K562 (cell line): ENCODE results near the gene KIF20A. TPM values are rescaled to one million over a fixed set of nuclear protein-coding genes. Genes with fewer than 3 reads are reported as not detected.

Source experiments
- polyA plus RNA-seq, 8 experiments: library from polyadenylated mRNA; depleted of rRNA in 4 of 8; stranded (reverse) in 5 of 8; unstranded in 3 of 8; fragments of >200 nt; fragmentation: Nextera tagmentation in 2 of 8; fragmentation: Illumina TruSeq in 1 of 8; extraction: Ambion mirVana in 2 of 8; extraction: Trizol in 1 of 8; gene quantifications; 2 replicates each; pipeline versions ENCODE4 v1.2.1 to v1.2.3, GENCODE V29; 2011 to 2014; ENCODE audit warnings: inconsistent platforms in 1 of 8, missing spikeins in 1 of 8
- total RNA-seq, 7 experiments: library from RNA; depleted of rRNA in 6 of 7; stranded (reverse); fragments of >200 nt in 6 of 7; fragmentation: Illumina TruSeq in 2 of 7; extraction: Trizol in 2 of 7; gene quantifications; 2 replicates each; pipeline versions ENCODE4 v1.2.1 to v1.2.3, GENCODE V29; 2011 to 2021; ENCODE audit warnings: low replicate concordance in 1 of 7

Gene KIF20A
- total and polyA plus RNA-seq, 9 of the 15 experiments (the other 6 are each of a cell fraction or from before 2014, with no cell fraction given) = 36.8 to 61.2 (median 55.5) TPM

Other genes starting within 250 kb of the KIF20A start
Only the 7 nearest of the 9 such genes appear.
- gene FAM13B, start 146.0 kb upstream of the KIF20A start, total RNA-seq (2014; rRNA removed) = 7.0 and 12.4 TPM in 2 replicates
- 18.0 and 23.0 TPM in 2 replicates for gene FAM13B, start 146.0 kb upstream of the KIF20A start, total RNA-seq (2014; rRNA removed; fragmentation: Illumina TruSeq; extraction: Trizol)
- 20.8 and 21.6 TPM in 2 replicates for gene FAM13B, start 146.0 kb upstream of the KIF20A start, total RNA-seq (2015; rRNA removed; fragmentation: Illumina TruSeq; extraction: Trizol)
- 14.9 and 15.1 TPM in 2 replicates for gene FAM13B, start 146.0 kb upstream of the KIF20A start, total RNA-seq (2021)
- 14.1 and 14.8 TPM in 2 replicates for gene FAM13B, start 146.0 kb upstream of the KIF20A start, polyA plus RNA-seq (2011; rRNA removed)
- 13.5 and 14.9 TPM in 2 replicates for gene FAM13B, start 146.0 kb upstream of the KIF20A start, polyA plus RNA-seq (2014; fragmentation: Illumina TruSeq; extraction: Trizol)
- 1 to 10 TPM; 2.3 to 6.1 TPM for gene FAM13B, start 146.0 kb upstream of the KIF20A start, polyA plus RNA-seq (2014; fragmentation: Nextera tagmentation; extraction: Ambion mirVana)
- 10.1 TPM in 2 replicates for gene FAM13B, start 146.0 kb upstream of the KIF20A start, polyA plus RNA-seq (2014; rRNA removed)
- not detected in 2 replicates for gene WNT8A, start 95.1 kb upstream of the KIF20A start, total RNA-seq (2014; rRNA removed)
- gene WNT8A, start 95.1 kb upstream of the KIF20A start, total RNA-seq (2014; rRNA removed; fragmentation: Illumina TruSeq; extraction: Trizol) = not detected in 2 replicates
- gene WNT8A, start 95.1 kb upstream of the KIF20A start, total RNA-seq (2015; rRNA removed; fragmentation: Illumina TruSeq; extraction: Trizol) = not detected in 2 replicates
- gene WNT8A, start 95.1 kb upstream of the KIF20A start, total RNA-seq (2021) = not detected in 2 replicates
- not detected in 2 replicates for gene WNT8A, start 95.1 kb upstream of the KIF20A start, polyA plus RNA-seq (2011; rRNA removed)
- not detected in 2 replicates for gene WNT8A, start 95.1 kb upstream of the KIF20A start, polyA plus RNA-seq (2014; fragmentation: Illumina TruSeq; extraction: Trizol)
- gene WNT8A, start 95.1 kb upstream of the KIF20A start, polyA plus RNA-seq (2014; fragmentation: Nextera tagmentation; extraction: Ambion mirVana) = not detected
- gene WNT8A, start 95.1 kb upstream of the KIF20A start, polyA plus RNA-seq (2014; rRNA removed) = not detected in 2 replicates
- gene NME5, start 39.7 kb upstream of the KIF20A start, total RNA-seq (2014; rRNA removed) = not detected in 2 replicates
- gene NME5, start 39.7 kb upstream of the KIF20A start, total RNA-seq (2014; rRNA removed; fragmentation: Illumina TruSeq; extraction: Trizol) = not detected in 2 replicates
- gene NME5, start 39.7 kb upstream of the KIF20A start, total RNA-seq (2015; rRNA removed; fragmentation: Illumina TruSeq; extraction: Trizol) = not detected in 2 replicates
- gene NME5, start 39.7 kb upstream of the KIF20A start, total RNA-seq (2021) = not detected in 2 replicates
- gene NME5, start 39.7 kb upstream of the KIF20A start, polyA plus RNA-seq (2011; rRNA removed) = not detected in 2 replicates
- gene NME5, start 39.7 kb upstream of the KIF20A start, polyA plus RNA-seq (2014; fragmentation: Illumina TruSeq; extraction: Trizol) = not detected in 2 replicates
- not detected for gene NME5, start 39.7 kb upstream of the KIF20A start, polyA plus RNA-seq (2014; fragmentation: Nextera tagmentation; extraction: Ambion mirVana)
- gene NME5, start 39.7 kb upstream of the KIF20A start, polyA plus RNA-seq (2014; rRNA removed) = not detected in 2 replicates
- 53.9 and 54.6 TPM in 2 replicates for gene BRD8, start 482 bp upstream of the KIF20A start, total RNA-seq (2014; rRNA removed)
- gene BRD8, start 482 bp upstream of the KIF20A start, total RNA-seq (2014; rRNA removed; fragmentation: Illumina TruSeq; extraction: Trizol) = 71.2 and 85.6 TPM in 2 replicates
- gene BRD8, start 482 bp upstream of the KIF20A start, total RNA-seq (2015; rRNA removed; fragmentation: Illumina TruSeq; extraction: Trizol) = 55.2 and 57.1 TPM in 2 replicates
- gene BRD8, start 482 bp upstream of the KIF20A start, total RNA-seq (2021) = 65.7 and 74.1 TPM in 2 replicates
- gene BRD8, start 482 bp upstream of the KIF20A start, polyA plus RNA-seq (2011; rRNA removed) = 163 and 175 TPM in 2 replicates
- 87.9 and 88.4 TPM in 2 replicates for gene BRD8, start 482 bp upstream of the KIF20A start, polyA plus RNA-seq (2014; fragmentation: Illumina TruSeq; extraction: Trizol)
- 100 to 1,000 TPM in 1 of 2 experiments, 10 to 100 TPM in 1; 89.5 to 141 TPM for gene BRD8, start 482 bp upstream of the KIF20A start, polyA plus RNA-seq (2014; fragmentation: Nextera tagmentation; extraction: Ambion mirVana)
- 76.8 and 87.0 TPM in 2 replicates for gene BRD8, start 482 bp upstream of the KIF20A start, polyA plus RNA-seq (2014; rRNA removed)
- gene CDC23, start 34.2 kb downstream of the KIF20A start, total RNA-seq (2014; rRNA removed) = 34.5 and 44.1 TPM in 2 replicates
- gene CDC23, start 34.2 kb downstream of the KIF20A start, total RNA-seq (2014; rRNA removed; fragmentation: Illumina TruSeq; extraction: Trizol) = 65.5 and 70.7 TPM in 2 replicates
- gene CDC23, start 34.2 kb downstream of the KIF20A start, total RNA-seq (2015; rRNA removed; fragmentation: Illumina TruSeq; extraction: Trizol) = 54.8 and 58.4 TPM in 2 replicates
- 53.0 and 63.2 TPM in 2 replicates for gene CDC23, start 34.2 kb downstream of the KIF20A start, total RNA-seq (2021)
- 88.2 and 103 TPM in 2 replicates for gene CDC23, start 34.2 kb downstream of the KIF20A start, polyA plus RNA-seq (2011; rRNA removed)
- gene CDC23, start 34.2 kb downstream of the KIF20A start, polyA plus RNA-seq (2014; fragmentation: Illumina TruSeq; extraction: Trizol) = 64.9 and 77.9 TPM in 2 replicates
- 100 to 1,000 TPM; 123 to 157 TPM for gene CDC23, start 34.2 kb downstream of the KIF20A start, polyA plus RNA-seq (2014; fragmentation: Nextera tagmentation; extraction: Ambion mirVana)
- 56.1 and 58.0 TPM in 2 replicates for gene CDC23, start 34.2 kb downstream of the KIF20A start, polyA plus RNA-seq (2014; rRNA removed)
- gene GFRA3, start 95.5 kb downstream of the KIF20A start, total RNA-seq (2014; rRNA removed) = not detected in 2 replicates
- gene GFRA3, start 95.5 kb downstream of the KIF20A start, total RNA-seq (2014; rRNA removed; fragmentation: Illumina TruSeq; extraction: Trizol) = not detected in 2 replicates
- gene GFRA3, start 95.5 kb downstream of the KIF20A start, total RNA-seq (2015; rRNA removed; fragmentation: Illumina TruSeq; extraction: Trizol) = not detected in 2 replicates
- gene GFRA3, start 95.5 kb downstream of the KIF20A start, total RNA-seq (2021) = not detected in 2 replicates
- gene GFRA3, start 95.5 kb downstream of the KIF20A start, polyA plus RNA-seq (2011; rRNA removed) = 0.08 and 0.42 TPM in 2 replicates
- 0.09 and 0.10 TPM in 2 replicates for gene GFRA3, start 95.5 kb downstream of the KIF20A start, polyA plus RNA-seq (2014; fragmentation: Illumina TruSeq; extraction: Trizol)
- gene GFRA3, start 95.5 kb downstream of the KIF20A start, polyA plus RNA-seq (2014; fragmentation: Nextera tagmentation; extraction: Ambion mirVana) = not detected
- gene GFRA3, start 95.5 kb downstream of the KIF20A start, polyA plus RNA-seq (2014; rRNA removed) = 0.05 and 0.12 TPM in 2 replicates
- gene CDC25C, start 152.7 kb downstream of the KIF20A start, total RNA-seq (2014; rRNA removed) = 19.1 and 19.5 TPM in 2 replicates
- gene CDC25C, start 152.7 kb downstream of the KIF20A start, total RNA-seq (2014; rRNA removed; fragmentation: Illumina TruSeq; extraction: Trizol) = 32.3 and 41.4 TPM in 2 replicates
- 22.5 and 23.1 TPM in 2 replicates for gene CDC25C, start 152.7 kb downstream of the KIF20A start, total RNA-seq (2015; rRNA removed; fragmentation: Illumina TruSeq; extraction: Trizol)
- 18.2 and 19.6 TPM in 2 replicates for gene CDC25C, start 152.7 kb downstream of the KIF20A start, total RNA-seq (2021)
- 62.1 and 63.7 TPM in 2 replicates for gene CDC25C, start 152.7 kb downstream of the KIF20A start, polyA plus RNA-seq (2011; rRNA removed)
- 30.1 and 31.9 TPM in 2 replicates for gene CDC25C, start 152.7 kb downstream of the KIF20A start, polyA plus RNA-seq (2014; fragmentation: Illumina TruSeq; extraction: Trizol)
- gene CDC25C, start 152.7 kb downstream of the KIF20A start, polyA plus RNA-seq (2014; fragmentation: Nextera tagmentation; extraction: Ambion mirVana) = 10 to 100 TPM; 32.2 to 50.4 TPM
- 25.7 and 29.3 TPM in 2 replicates for gene CDC25C, start 152.7 kb downstream of the KIF20A start, polyA plus RNA-seq (2014; rRNA removed)